H7 (cell line): ENCODE data around the gene PI4KA. TPM values are rescaled to one million over a fixed set of nuclear protein-coding genes. Genes with fewer than 3 reads are reported as not detected.
A peak's percentile ranks its signal among the peaks of the same experiment; 100 is the strongest.
"Not testable (repeated sequence)": the region's sequence is repeated elsewhere in the genome, so short reads cannot be mapped to it uniquely, and the experiment has no call there.

Experiments used
- DNase-seq: peaks from one replicate; pipeline ENCODE4 v3.0.0; 2012
- H3K27me3 ChIP-seq: 2 replicates; pipeline ENCODE4 v1.6.0; 2011; ENCODE audit warnings: mild to moderate bottlenecking, low read length; ENCODE audit not compliant: control insufficient read depth, insufficient read depth
- H3K36me3 ChIP-seq: replicated peaks from 2 replicates; pipeline ENCODE4 v1.5.1; 2011; ENCODE audit warnings: low read length; ENCODE audit not compliant: control insufficient read depth, insufficient read depth
- H3K4me3 ChIP-seq: 2 replicates; pipeline ENCODE4 v1.5.1; 2011; ENCODE audit warnings: low read depth, mild to moderate bottlenecking, control low read depth, low read length, moderate library complexity; ENCODE audit not compliant: insufficient read depth
- total RNA-seq: library from RNA; depleted of rRNA; stranded (reverse); fragments of >200 nt; shearing (Covaris generic); gene quantifications from 2 replicates; pipeline ENCODE4 v1.2.3, GENCODE V29; 2014

Gene PI4KA
- total RNA-seq, 1 experiment from 2014 or later = 28.5 TPM

- Histone ChIP-seq H3K4me3 (no peak overlapping the region), H3K36me3 (no peaks in the 10 kb centered on the region), H3K27me3 (no peaks in the 10 kb centered on the region)
- no peak for DNase-seq
Observed at GRCh38 chr22:20777420-20778177, 81.0 kb downstream of the PI4KA start.

- no peaks in the 10 kb centered on the region for H3K36me3 ChIP-seq
- H3K4me3 ChIP-seq = no peak overlapping the region
- no peaks in the 10 kb centered on the region for H3K27me3 ChIP-seq
- DNase-seq = no peak
Observed at GRCh38 chr22:20776624-20777405, 81.8 kb downstream of the PI4KA start.

GRCh38 chr22:20775342-20775895 lies 83.2 kb downstream of the PI4KA start:
- H3K4me3 ChIP-seq = no peak overlapping the region
- no peaks in the 10 kb centered on the region for H3K36me3 ChIP-seq
- DNase-seq = no peak
- H3K27me3 ChIP-seq = no peaks in the 10 kb centered on the region

- Histone ChIP-seq H3K27me3 (no peaks in the 10 kb centered on the region), H3K36me3 (no peaks in the 10 kb centered on the region), H3K4me3 (no peak overlapping the region)
- DNase-seq = no peak
Observed at GRCh38 chr22:20774882-20775281, 83.7 kb downstream of the PI4KA start.

GRCh38 chr22:20773793-20774212 lies 84.8 kb downstream of the PI4KA start, which contains the start of gene SERPIND1:
Gene SERPIND1, plus strand, starts transcription at chr22:20774113. Its CDS starts 5,200 bp downstream, at chr22:20779313.
- Histone ChIP-seq H3K4me3 (no peak within 1 kb of the TSS), H3K36me3 (no peaks in the 10 kb centered on the region), H3K27me3 (no peaks in the 10 kb centered on the region)
- DNase-seq = no peak

- no peak overlapping the region for H3K4me3 ChIP-seq
- DNase-seq = peak; percentile 51
- H3K27me3 ChIP-seq = no peaks in the 10 kb centered on the region
- H3K36me3 ChIP-seq = no peaks in the 10 kb centered on the region
Observed at GRCh38 chr22:20771918-20772625, 86.5 kb downstream of the PI4KA start.

GRCh38 chr22:20769496-20769826 lies 89.2 kb downstream of the PI4KA start:
- not testable (repeated sequence) for H3K27me3 ChIP-seq, H3K4me3 ChIP-seq, DNase-seq, H3K36me3 ChIP-seq

GRCh38 chr22:20766530-20766929 lies 92.1 kb downstream of the PI4KA start:
- DNase-seq = no peak
- peaks cover 6% of the 10 kb centered on the region for H3K36me3 ChIP-seq
- H3K27me3 ChIP-seq = no peaks in the 10 kb centered on the region
- H3K4me3 ChIP-seq = no peak overlapping the region

GRCh38 chr22:20765938-20766337 lies 92.7 kb downstream of the PI4KA start:
- Histone ChIP-seq H3K4me3 (no peak overlapping the region), H3K36me3 (peaks cover 6% of the 10 kb centered on the region), H3K27me3 (no peaks in the 10 kb centered on the region)
- no peak for DNase-seq

GRCh38 chr22:20764729-20765128 lies 93.9 kb downstream of the PI4KA start:
- no peak for DNase-seq
- no peaks in the 10 kb centered on the region for H3K27me3 ChIP-seq
- H3K4me3 ChIP-seq = no peak overlapping the region
- H3K36me3 ChIP-seq = peaks cover 6% of the 10 kb centered on the region

GRCh38 chr22:20764471-20764720 lies 94.2 kb downstream of the PI4KA start:
- peaks cover 6% of the 10 kb centered on the region for H3K36me3 ChIP-seq
- DNase-seq = no peak
- H3K4me3 ChIP-seq = no peak overlapping the region
- H3K27me3 ChIP-seq = no peaks in the 10 kb centered on the region

GRCh38 chr22:20763630-20764470 lies 94.8 kb downstream of the PI4KA start:
- no peak for DNase-seq
- Histone ChIP-seq H3K36me3 (peaks cover 6% of the 10 kb centered on the region), H3K4me3 (no peak overlapping the region), H3K27me3 (no peaks in the 10 kb centered on the region)

- no peak for DNase-seq
- H3K36me3 ChIP-seq = peaks cover 6% of the 10 kb centered on the region
- H3K27me3 ChIP-seq = no peaks in the 10 kb centered on the region
- no peak overlapping the region for H3K4me3 ChIP-seq
Observed at GRCh38 chr22:20762233-20762796, 96.3 kb downstream of the PI4KA start.

GRCh38 chr22:20761536-20761935 lies 97.1 kb downstream of the PI4KA start:
- no peak overlapping the region for H3K4me3 ChIP-seq
- H3K27me3 ChIP-seq = no peaks in the 10 kb centered on the region
- H3K36me3 ChIP-seq = peaks cover 6% of the 10 kb centered on the region
- no peak for DNase-seq
